Midbrain (tissue), 1 donor: ENCODE data around the gene FBXL22.
A peak's percentile ranks its signal among the peaks of the same experiment; 100 is the strongest.

Experiments
- DNase-seq: peaks from one replicate; lab custom pipeline; 2025; lab: John Stamatoyannopoulos, UW

Gene FBXL22

DNA sequence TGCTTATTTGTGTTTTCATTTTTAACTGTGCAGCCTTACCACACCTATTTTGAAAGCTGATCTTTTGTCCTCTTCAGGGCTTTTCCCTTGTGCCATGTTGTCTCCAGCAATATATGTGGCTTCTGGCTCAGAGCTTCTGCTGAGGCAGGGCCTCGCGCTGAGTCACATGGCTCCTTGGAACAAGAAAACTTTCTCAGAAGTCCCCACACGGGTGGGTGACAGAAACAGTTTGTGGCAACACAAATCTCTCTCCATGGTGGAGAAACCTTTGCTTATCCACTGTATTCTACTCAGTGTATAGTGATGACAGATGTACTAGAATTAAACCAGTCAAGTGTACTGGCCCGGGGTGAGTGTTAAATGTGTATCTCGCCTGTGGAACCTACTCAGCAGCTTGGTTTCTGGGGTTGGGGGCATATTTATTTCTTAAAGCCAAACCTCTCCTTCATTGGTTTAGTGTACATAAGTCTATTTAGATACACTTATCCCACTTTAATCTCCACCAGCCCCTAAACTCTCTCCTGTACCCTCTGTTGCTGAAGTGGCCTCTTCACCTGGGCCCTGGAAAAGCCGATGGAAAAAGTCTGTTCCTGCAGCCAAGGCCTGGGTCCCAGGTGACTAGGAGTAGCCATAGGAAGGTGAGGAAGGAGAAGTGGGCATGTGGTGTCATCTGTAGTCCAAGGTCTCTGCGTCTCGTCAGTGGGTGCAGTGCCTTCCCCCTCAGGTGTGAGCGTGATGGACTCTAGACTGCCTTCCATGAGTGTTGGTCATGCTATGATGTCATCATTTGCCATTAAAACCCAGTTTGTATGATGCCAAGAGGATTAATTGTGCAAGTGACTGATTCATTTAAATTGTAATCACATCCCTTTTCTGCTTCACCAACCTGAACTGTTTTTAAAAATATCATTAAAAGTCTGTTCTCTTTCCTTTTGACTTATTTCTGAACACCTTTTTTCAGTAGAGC is 3.2 kb upstream of the FBXL22 start:
- no peak for DNase-seq

- no peak for DNase-seq
Observed at GRCh38 chr15:63595065-63595464, 2.1 kb upstream of the FBXL22 start.

- DNase-seq = no peak
Observed at GRCh38 chr15:63595688-63596087, 1.5 kb upstream of the FBXL22 start.

GRCh38 chr15:63596676-63597037 is 530 bp upstream of the FBXL22 start:
- DNase-seq = no peak

DNA sequence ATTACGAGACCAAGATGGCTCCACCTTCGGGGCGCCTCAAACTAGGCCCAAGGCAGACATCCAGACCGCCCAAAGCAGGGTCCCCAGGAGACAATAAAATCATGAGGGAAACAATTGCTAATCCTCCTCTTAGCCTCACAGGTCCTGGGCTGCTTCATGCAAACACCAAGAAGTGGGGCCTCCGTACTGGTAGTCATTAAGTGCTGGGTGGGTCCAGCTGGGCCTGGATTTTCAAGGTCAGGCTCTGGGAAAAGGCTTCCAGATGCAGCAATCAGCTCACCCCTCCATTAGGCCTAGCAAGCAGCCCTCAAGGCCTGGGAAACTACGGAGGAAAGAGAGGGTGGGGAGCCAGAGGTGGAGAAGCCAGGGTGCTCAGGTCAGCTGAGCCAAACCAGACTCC is 634 bp downstream of the FBXL22 start:
- no peak for DNase-seq

- DNase-seq = no peak
Observed at GRCh38 chr15:63598473-63599400, 1.6 kb downstream of the FBXL22 start.

GRCh38 chr15:63599401-63600000 is 2.3 kb downstream of the FBXL22 start:
- DNase-seq = peak; percentile 69

DNA sequence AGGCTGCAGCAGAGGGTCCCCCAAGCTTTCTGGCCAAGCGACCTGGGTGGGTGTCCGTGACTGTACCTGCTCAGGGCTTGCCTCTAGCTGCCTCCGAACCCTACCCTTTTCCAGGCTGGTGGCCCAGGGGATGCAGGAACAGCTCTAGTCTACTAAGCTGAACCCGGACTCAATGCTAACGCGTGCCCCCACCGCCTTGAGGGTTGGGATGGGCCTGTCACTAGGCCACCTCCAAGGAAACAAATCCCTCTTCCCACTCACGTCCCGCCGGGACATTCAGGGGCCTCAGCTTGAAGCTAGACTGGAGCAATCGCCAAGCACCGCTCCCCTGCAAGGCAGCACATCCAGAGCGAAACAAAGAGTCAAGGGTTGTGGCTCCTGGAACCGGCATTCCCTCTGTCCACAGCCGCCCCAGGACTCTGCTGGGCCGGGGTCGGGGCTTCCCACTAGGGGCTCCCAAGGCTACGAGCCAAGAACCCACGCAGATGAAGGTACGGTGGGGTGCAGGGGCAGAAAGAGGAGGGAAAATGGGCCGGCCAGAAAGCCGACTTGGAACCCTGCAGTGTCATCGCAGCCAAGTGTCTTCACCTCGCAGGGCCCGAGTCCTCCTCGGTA is 2.9 kb downstream of the FBXL22 start:
- DNase-seq = peak; percentile 62

DNA sequence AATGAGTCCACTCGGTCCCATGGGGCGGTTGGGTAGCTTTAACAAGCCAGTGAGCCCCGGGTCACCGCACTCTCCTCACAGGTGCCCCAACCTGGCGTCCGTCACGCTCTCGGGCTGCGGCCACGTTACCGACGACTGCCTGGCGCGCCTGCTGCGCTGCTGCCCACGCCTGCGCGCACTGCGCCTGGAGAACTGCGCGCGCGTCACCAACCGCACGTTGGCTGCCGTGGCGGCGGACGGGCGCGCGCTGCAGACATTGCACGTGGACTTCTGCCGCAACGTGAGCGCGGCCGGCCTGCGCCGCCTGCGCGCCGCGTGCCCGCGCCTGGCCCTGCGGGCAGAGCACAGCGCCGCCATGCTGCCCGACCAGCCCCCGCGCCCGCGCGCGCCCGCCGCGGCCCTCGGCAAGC is 3.4 kb downstream of the FBXL22 start:
- DNase-seq = peak; percentile 88

- DNase-seq = no peak
Observed at GRCh38 chr15:63601026-63601703, 4.0 kb downstream of the FBXL22 start.

DNA sequence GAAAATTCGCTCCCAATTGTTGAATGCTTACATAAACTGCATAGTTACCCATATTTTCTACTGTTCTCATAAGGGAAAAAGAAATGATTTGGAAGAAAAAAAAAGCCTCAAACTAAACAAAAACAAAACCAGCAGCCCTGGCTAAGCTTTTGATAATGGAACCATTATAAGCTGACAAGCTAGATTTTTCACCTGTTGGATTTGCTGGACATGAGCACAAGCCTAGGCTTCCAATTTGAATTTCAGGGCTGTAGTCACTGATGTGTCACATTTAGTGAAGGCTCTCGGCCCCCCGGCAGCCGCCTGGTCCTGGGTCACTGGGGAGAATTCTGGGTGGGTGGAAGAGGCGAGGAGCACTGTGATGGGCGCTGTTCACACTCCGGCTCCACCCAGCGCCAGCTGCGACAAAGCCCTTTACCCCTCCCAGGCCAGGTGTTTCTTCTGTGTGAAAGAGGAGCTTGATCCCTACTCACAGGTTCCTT is 4.6 kb downstream of the FBXL22 start:
- no peak for DNase-seq

DNA sequence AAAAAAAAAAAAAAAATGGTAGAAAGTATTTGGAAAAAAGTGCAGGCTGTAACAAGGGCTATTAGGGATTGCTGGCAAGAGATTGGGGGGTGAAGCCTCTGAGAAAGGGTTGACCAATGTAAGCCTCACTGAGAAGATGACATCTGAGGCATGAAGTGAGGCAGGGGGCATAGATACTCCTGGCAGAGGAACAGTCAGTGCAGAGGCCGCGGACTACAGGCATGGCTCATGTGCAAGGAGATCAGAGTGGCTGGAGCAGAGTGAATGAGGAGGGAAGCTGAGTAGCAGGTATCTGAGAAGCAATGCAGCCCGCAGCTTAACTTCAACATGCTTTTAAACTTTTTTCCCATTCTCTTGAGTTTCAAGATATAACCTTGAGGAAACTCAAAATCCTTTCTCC is 5.4 kb downstream of the FBXL22 start:
- no peak for DNase-seq

DNA sequence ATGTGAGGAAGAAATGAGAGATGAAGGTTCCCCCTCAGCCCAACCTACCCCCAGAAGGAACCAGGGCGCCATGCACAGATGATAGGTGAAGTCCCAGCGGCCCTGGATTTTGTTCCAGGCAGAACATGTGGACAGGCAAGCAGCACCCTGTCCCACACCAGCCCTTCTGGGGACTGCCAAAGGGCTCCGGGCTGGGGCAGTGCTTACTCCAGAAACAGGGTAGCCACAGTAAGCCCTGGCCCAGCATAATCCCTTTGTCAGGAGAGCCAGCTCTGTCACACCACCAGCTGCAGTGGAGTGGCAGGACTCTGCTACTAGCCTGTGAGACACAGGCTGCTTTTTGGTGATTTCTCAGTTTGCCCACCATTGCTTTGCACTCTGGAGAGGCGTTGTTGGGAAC is 6.3 kb downstream of the FBXL22 start:
- DNase-seq = no peak

DNA sequence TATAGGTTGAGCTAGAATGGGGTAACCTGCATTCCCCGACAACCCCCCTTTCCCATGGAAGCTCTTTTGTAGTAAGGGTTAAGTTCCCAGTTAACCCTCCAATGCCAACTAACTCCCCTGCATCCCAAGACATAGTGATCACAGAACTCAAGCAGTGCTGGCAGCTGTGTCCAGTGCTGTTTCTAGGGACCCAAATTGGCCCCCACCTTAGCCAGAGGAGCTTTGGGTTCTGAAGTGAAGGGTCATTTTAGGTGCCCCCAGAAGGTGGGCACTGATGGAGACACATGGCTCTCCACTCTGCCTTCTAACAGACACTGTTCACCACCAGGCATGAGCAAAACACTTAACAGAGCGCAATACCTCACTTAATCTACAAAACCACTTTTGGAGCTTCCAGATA is 7.1 kb downstream of the FBXL22 start:
- no peak for DNase-seq

GRCh38 chr15:63605036-63605435 is 7.8 kb downstream of the FBXL22 start:
- DNase-seq = no peak

DNA sequence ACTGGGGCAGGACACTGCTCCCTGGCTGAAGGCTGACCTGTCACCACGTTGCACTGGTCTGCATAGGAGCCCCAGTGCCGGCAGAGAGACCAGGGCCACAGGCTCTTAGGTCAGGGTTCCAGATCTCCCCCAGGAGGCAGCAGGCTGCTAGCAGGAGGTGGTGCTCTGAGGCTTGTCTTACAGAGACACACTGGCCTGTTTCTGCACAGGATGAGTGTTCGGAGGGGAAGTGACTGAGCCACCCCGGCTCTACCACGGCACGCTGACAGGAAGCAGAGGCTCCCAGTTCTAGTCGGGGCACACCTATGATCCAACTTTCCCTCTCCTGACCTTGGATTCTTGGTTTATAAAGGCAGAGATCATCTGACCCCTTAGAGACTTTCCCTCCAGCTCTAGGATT is 8.6 kb downstream of the FBXL22 start:
- no peak for DNase-seq

GRCh38 chr15:63606308-63606707 is 9.1 kb downstream of the FBXL22 start:
- no peak for DNase-seq

DNA sequence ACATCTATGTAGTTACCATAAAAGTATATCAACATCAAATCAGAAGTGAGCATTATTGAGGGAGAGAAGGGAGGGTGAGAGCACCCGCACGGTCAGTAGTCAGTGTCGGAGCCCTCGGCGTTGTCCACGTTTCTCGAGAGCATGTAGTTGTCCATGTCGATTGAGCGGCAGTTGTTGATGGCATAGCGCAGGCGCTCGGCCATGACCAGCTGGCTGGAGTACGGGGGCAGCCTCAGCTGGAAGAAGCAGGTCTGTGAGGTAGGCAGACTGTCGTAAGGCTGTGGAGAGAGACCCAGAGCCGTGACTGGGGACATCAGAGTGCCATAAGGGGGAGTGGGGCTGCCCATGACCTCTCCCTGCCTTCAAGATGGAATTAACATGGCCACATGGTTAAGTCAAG is 11.8 kb downstream of the FBXL22 start:
- DNase-seq = no peak

GRCh38 chr15:63609448-63609847 is 12.3 kb downstream of the FBXL22 start:
- DNase-seq = no peak

DNA sequence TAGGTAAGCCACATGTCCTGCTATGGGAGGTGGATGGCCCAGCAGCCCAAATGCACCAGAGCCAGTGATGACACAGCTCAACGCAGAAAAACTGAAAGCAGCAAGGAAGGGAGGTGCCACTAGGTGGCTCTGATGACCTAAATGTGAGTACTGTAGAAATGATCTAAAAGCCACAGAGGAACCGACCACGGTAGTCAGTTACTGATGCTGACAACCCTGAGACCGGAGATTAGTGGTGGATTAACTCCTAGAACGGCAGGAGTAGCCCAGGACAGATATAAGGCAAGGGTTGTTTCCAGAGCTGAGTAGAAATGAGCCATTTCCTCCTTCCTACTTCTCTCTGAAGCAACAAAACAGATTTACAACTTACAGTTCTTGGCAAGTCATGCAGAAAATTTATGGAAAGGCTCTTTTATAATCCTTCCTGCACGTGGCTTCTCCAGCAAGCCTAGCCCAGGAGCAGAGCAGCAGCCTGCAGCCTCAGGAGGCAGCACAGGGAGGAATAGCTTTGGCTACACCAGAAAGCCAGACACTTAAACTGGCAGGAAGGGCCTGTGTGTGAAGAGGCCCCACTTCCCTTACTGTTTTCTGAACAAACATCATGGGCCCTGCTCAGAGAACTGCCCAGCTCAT is 13.1 kb downstream of the FBXL22 start:
- DNase-seq = peak; percentile 86

- peak; percentile 19 for DNase-seq
Observed at GRCh38 chr15:63611177-63611576, 14.0 kb downstream of the FBXL22 start.
